CD4-positive, alpha-beta T cell treated with Interleukin-17A for 4 hours (primary cell): ENCODE data around the gene MMS19.
A peak's percentile ranks its signal among the peaks of the same experiment; 100 is the strongest.
"Not testable (repeated sequence)": the region's sequence is repeated elsewhere in the genome, so short reads cannot be mapped to it uniquely, and the experiment has no call there.

Experiments
- DNase-seq: peaks from one replicate; pipeline ENCODE4 v3.0.0-alpha.2; 2020; ENCODE audit warnings: mixed read lengths

The MMS19 gene

GRCh38 chr10:97499561-97500296 is 1.5 kb upstream of the MMS19 start:
- DNase-seq = no peak

DNA sequence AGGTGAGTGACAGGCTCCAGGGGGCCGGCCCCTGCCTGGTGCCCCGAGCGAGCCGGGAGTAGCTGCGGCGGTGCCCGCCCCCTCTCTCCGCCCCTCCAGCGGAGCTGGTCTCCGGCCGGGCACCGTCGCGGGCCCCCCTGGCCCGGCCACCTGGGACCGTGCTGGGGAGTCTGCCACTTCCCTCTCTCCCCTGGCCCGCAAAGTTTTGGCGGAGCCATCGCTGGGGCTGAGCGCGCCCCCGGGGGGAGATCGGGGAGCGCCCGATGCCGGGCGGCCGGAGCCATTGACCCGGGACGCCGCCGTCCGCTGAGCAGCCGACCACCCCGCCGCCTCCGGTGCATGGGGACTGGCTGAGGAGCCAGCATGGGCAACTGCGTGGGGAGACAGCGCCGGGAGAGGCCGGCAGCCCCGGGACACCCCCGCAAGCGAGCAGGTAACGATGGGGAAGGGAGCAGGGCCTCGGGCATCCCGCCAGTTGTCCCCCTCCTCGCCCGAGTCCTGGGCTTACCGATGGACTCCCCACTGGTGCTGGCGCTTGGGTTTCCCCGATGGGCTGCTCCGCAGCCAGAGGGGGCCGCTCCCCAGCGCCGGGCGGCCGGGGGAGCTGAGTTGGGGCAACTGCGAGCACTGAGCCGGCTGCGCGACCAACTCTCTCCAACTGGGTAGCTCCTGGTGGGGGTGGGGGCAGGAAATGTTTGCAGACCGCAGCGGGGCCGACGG is 779 bp upstream of the MMS19 start, which contains the start of gene UBTD1:
Gene UBTD1 (plus strand): TSS at position 84 of the 720 bp plus-strand sequence. CDS start 280 bp downstream, at position 364.
- DNase-seq = peak; percentile 49

- DNase-seq = peak; percentile 74
Observed at GRCh38 chr10:97497572-97498075, 598 bp downstream of the MMS19 start.

DNA sequence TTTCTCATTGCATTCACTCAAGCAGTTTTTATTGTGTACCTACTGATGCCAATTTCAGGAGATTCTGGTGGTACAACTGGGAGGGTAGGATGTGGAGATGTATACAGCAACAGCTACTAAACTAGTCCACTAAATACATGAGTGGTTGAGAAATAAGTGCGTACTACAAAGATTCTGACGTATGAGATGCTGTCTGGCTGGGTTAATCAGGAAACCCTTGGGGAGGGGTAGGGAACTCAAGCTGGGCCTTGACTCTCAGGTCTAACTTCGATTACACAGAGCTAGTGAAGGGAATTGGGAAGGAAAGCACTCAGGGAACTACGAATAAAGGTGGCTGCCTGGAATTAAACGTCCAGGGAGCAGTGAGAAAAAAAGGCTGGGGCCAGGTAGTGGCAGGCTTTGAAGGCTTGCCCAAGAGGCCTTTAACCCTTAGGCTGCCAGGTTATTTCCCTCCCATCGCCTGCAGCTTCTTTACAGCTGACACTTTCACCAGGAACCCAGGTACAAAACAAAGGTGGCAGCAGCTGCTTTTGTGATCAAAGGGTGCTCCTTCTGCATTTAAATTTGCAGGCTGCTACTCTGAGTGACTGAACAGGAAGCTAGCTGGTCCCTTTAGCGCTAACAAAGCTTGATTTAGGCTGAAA is 3.2 kb downstream of the MMS19 start:
- DNase-seq = peak; percentile 22

DNA sequence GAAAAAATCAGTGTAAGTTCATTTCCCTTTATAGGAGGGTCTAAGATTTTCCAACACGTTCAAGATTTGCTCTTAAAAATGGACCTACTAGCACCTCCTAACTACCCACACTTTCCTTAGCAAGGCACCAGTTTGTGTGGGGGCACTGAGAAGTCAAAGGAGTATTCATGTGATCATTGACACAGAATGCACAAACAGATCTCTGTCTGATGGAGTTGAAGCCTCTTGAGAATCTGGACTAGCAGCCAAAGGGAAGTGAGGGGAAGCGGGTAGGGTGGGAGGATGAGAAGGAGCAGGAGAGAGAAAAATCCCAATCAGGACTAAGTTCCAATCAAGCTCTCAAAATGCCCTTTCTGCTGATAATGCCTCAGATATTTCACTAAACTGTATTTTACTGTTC is 4.1 kb downstream of the MMS19 start:
- no peak for DNase-seq

DNA sequence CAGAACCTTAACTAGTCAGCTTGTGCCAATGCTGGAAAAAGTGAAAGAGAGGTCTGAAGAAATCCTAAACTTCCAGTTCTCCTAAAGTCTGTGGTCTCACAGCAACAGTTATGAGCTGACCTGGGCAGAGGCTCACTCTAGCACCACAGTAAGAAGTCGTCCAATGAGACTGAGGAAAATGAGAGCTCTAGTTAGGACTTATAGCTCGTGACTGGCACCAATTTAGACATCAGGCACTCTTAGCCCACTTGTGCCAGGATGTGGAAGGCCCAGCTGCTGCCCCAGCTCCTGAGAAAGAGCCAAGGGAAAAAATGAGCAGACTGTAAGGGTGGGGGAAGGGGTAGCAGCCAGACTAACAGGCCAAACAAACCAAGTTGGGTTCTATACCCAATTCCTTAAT is 7.6 kb downstream of the MMS19 start:
- DNase-seq = no peak

- DNase-seq = no peak
Observed at GRCh38 chr10:97485647-97486281, 12.5 kb downstream of the MMS19 start.

- no peak for DNase-seq
Observed at GRCh38 chr10:97483921-97484320, 14.3 kb downstream of the MMS19 start.

- DNase-seq = no peak
Observed at GRCh38 chr10:97483506-97483905, 14.7 kb downstream of the MMS19 start.

GRCh38 chr10:97482381-97482780 is 15.8 kb downstream of the MMS19 start:
- no peak for DNase-seq

DNA sequence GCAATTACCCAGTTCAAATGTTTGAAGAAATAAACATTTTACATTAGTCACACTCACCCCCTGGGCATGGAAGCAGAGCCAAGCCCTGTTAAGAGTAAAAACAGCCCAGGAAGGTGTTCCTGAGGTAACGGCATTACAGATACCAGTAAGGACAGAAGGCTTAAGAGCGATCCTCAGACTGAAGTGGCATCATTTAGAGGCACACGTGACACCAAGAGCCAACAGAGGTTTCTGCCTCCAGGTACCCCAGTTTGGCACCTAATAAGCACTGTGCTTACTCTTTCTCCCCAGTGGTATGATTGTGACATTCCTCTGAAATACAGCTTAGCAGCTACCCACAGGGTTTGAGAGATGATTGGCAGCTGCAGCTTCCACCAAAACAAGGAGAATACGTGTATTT is 17.2 kb downstream of the MMS19 start:
- DNase-seq = no peak

DNA sequence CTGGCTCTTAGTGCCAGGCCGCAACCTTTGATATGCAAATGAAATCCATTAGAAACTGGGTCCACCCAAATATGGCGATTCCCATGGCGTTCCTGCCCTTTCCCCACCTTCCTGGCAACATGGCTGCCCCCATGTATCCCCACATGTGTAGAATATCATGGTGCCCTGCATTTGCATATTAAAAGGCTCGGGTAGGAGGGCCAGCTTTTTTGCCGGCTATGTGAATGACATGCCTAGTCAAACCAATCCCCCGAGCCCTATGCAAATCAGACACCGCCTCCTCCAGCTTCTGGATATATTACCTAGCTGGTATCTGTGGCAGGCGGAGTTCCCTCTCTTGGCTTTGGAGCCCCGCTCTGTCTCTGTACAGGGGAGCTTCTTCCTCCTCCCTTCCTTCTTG is 18.3 kb downstream of the MMS19 start:
- DNase-seq = no peak

DNA sequence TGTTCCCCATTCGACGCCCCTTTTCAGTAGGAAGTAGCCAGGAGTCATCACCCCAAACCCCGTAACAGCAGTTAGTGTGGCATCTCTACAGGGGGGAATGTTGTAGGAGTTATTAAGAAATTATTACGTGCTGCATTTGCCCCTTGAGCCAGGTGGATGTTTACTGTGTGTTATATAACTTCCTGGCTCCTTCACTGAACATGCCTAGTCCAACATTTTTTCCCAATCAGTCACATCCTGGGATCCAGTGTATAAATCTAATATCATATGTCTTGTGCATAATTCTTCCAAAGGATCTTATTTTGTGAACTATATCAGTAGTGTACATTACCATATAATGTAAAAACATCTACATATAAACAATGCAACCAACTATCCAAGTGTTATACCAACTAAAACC is 18.8 kb downstream of the MMS19 start:
- DNase-seq = not testable (repeated sequence)

GRCh38 chr10:97475936-97476594 is 22.2 kb downstream of the MMS19 start:
- DNase-seq = no peak

DNA sequence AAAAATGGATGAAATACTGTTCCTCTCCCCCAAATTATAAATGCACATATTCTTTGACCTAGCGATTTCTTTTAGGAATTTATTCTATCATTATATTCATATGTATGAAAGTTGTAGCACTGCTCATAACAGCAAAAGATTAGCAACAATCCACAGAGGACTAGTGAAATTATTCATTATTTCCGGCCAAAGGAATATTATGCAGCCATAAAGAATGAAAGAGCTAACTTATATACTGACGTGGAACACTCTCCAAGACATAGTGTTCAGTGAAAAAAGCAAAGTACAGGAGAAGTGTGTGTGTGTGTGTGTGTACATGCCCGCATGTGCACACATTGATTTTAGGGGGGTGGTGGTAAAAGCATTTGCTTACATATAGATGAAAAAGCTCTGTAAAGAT is 23.3 kb downstream of the MMS19 start:
- no peak for DNase-seq

- DNase-seq = not testable (repeated sequence)
Observed at GRCh38 chr10:97468781-97469180, 29.4 kb downstream of the MMS19 start.

DNA sequence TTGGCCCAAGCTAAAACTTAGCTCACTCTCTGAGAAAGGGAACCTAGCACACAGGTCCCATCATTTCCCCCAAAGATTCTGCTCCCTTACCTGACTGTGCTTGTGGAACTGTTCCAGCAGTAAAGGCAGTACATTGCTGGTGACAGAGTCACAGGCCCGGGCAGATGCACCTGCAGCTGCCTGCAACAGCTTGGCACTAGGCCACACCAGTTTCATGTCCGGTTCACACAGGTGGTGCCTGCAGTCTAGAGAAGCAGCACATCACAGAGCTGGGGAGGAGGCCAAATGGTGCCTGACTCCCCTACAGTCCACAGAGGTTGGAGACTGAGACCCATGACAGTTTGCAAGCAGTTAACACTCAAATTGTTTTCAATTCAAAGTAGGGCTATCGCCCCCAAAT is 30.1 kb downstream of the MMS19 start:
- no peak for DNase-seq

GRCh38 chr10:97466755-97467154 is 31.5 kb downstream of the MMS19 start:
- DNase-seq = no peak

- DNase-seq = no peak
Observed at GRCh38 chr10:97465982-97466381, 32.2 kb downstream of the MMS19 start.

- DNase-seq = no peak
Observed at GRCh38 chr10:97464226-97464625, 34.0 kb downstream of the MMS19 start.

DNA sequence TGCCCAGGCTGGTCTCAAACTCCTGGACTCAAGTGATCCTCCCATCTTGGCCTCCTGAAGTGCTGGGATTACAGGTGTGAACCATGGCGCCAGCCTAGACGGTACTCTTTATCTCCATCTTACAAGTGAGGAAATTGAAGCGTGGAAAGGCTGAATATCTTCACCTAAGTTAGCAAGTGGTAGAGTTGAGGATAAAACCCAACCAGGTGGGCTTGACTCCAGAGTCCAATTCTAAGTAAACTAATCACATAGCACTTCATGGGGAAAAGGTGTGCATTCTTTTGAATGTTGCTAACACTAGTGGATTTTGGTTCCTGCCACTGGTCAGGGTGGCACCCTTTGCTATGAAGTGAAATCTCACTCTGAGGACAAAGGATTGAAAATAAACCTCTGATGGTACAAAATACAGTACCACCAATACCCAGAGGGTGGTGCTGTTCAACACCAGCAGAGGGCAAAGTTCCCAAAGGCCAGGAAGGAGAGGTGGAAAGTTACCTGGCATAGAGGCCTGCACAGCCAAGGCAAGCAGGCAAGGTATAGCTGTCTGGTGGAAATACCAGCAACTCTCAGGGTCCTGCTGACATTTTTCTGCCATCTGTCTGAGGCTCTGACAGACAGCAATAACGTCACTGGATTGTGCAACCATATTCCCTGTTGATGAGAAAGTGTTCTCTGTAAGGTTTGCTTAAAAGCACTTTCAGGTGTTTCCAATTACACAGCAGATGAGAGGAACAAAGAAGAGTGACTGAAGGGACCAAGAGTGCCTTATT is 34.7 kb downstream of the MMS19 start:
- DNase-seq = peak; percentile 55

DNA sequence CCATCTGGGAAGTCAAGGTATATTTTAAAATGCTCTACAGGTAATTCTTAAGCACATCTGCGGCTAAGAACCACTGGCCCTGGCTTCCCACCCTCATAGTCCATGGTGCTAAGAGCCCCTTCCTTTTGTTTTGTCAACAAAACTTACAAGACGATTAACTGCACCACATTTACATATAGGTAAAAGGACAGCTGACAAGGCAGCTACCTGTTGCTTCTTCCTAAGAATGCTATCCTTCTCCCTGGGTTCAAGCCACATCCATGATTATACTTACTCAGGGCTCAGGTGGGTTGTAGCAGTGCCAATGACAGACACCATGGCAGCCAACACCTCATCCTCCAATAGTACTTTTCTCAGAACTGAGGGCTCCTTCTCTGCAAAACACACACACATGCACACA is 35.9 kb downstream of the MMS19 start:
- no peak for DNase-seq
